Astrocyte of the hippocampus (primary cell): ENCODE measurements around the gene ATRNL1.
"Not testable (repeated sequence)": the region's sequence is repeated elsewhere in the genome, so short reads cannot be mapped to it uniquely, and the experiment has no call there.

Experiments used
- DNase-seq: peaks from one replicate; pipeline ENCODE4 v3.0.0; 2011; ENCODE audit warnings: low read depth, low spot score

ATRNL1 gene

DNA sequence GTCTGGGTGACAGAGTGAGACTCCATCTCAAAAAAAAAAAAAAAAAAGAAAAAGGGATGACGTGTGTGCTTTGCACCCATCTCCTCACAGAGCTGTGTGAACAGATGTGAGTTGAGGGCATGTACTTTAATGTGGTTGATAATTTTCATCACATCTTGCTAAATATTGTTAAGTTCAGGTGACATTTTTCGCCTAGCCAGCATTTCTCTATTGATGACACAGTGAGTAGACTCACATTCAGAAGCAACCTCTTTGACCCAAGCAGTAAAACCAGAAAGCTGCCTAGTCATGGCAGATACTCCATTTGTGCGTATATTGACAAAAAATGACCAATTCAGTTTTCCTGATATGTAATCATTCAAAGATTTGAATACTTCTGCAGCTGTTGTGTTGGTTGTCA lies 126.0 kb downstream of the ATRNL1 start:
- no peak for DNase-seq

DNA sequence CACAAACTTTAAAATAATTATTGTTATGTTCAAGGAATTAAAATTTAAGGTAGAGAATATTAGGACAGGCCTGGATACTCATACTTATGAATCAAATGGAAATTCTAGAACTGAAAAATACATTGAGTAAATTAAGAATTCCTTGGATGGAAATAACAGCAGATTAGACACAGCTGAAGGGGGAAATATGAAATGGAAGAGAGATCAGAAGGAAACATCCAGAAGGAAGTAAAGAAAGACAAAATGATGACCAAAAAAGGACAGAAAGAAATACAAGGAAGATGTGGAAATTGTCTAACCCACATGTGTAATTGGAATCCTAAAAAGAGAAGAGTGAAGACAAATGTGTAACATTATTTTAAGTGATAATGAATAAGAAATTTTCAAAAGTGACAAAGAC lies 128.9 kb downstream of the ATRNL1 start:
- no peak for DNase-seq

DNA sequence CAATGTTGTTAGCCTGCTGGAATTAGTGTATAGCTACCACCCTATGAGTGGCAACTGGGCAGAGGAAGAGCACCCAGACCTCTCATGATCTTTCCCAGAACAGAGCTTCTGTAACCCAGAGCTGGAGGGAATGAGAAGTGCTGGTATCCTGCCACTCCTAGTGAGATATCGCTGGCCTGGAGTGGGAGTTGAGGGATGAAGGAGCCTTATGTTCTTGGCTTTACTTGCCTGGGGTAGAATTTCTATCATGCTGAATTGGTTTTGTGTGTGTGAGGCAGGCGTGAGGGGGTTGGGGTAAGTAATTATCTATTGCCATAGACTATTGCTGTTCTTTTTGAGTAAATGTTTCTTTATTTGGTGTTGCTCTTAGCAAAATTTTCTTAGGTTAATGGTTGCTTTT lies 146.6 kb downstream of the ATRNL1 start:
- DNase-seq, result no peak

DNA sequence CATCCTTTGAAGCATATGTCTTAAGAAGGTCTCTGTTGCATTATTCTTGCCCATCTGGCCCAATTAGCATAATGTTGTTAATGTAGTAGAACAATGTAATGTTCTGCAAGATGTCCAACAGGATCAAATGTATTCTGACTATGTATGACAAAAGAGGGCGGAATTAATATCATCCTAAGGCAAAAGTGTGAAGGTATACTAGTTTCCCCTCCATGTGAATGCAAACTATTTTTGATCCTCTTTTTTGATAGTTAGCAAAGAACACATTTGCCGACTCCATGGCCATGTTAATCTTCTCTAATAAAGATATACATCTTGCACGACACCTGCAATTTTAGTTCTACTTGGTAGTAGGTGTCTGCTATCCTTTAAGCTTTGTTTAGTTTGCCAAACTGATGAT lies 157.6 kb downstream of the ATRNL1 start:
- DNase-seq, result no peak

DNA sequence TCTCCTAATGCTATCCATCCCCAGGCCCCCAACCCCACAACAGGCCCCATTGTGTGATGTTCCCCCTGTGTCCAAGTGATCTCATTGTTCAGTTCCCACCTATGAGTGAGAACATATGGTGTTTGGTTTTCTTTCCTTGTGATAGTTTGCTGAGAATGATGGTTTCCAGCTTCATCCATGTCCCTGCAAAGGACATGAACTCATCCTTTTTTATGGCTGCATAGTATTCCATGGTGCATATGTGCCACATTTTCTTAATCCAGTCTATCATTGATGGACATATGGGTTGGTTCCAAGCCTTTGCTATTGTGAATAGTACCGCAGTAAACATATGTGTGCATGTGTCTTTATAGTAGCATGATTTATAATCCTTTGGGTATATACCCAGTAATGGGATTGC lies 160.6 kb downstream of the ATRNL1 start:
- not testable (repeated sequence) for DNase-seq

DNA sequence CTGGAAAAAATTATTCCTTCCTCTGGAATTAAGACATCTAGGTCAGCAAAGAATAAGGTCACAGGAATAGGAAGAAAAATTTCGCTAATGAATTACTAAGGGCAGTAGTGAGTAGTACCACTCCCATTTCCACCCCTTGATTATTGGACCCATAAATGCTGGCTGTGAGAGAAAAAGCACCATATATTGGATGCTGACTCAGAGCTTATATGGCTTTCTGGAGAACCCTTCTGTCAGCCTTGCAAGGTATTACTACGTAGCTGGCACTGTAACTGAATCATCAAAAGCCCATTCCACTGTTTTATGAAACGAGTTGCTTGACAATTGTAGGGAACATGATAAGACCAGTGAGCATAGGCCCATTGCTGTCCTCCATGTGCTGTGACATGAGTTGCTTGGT lies 179.3 kb downstream of the ATRNL1 start:
- DNase-seq, result no peak

DNA sequence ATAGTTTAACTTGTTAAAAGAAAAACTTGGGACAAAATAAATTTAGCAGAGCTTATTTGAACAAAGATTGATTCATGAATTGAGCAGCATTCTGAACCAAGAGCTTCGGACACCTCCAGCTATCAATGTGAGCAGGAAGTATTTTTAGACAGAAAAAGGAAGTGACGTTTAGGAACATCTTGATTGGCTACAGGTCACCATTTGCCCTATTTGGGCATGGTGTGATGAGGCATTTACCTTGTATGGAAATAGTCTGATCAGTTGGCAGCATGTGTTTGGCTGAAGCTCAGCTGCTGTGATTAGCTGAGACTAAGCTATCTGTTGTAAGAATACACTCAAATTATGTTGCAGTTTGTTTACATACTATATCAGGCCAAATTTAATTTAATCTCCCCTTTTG lies 185.1 kb downstream of the ATRNL1 start:
- no peak for DNase-seq

DNA sequence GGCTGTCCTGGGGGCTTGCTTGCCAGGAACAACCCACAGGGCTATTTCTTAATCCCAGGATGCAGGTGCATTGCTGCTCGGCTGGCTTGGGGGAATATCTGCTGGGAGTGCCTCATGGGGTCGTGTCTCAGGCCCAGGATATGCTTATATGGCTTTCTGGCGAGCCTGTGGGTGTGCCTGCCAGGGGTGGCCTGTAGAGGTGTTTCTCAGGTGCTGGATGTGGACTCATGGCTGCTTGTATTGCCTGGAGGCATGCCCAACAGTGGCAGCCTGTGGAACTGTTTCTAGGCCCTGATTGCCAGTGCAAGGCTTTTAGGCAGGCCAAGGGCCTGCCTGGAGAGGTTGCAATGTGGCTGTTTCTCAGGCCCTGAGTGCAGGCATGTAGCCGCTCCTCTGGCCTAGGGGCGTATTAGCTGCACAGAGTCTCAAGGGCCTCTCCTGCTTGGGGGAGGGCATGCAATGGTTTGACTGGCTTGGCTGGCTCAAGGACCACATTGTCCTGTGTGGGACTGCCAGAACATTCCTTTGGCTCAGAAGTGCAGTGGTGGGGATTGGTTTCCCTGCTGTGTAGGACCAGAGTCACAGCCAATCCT lies 202.1 kb downstream of the ATRNL1 start:
- DNase-seq, result no peak

DNA sequence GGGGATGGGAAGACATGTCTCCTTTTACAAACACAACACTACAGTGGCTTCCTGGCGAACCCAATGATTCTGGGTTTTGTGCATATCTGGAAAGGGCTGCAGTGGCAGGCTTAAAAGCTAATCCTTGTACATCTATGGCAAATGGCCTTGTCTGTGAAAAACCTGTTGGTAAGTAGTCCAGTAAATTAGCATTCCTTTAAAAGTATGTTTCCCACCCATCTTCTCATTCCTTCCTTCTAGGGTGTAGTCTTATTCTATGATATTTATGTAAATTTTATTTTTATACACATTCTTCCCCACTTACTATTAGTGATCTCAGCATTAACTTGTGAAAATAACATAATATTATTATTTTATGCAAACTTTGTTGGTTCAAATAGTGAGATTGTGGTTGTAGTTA lies 206.9 kb downstream of the ATRNL1 start:
- DNase-seq, result no peak

DNA sequence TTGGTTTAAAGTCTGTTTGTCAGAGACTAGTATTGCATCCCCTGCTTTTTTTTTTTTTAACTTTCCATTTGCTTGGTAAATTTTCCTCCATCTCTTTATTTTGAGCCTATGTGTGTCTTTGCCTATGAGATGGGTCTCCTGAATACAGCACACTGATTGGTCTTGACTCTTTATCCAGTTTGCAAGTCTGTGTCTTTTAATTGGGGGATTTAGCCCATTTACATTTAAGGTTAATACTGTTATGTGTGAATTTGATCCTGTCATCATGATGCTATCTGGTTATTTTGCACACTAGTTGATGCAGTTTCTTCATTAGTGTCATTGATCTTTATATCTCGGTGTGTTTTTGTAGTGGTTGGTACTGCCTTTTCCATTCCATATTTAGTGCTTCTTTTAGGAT lies 226.5 kb downstream of the ATRNL1 start:
- DNase-seq, result not testable (repeated sequence)

DNA sequence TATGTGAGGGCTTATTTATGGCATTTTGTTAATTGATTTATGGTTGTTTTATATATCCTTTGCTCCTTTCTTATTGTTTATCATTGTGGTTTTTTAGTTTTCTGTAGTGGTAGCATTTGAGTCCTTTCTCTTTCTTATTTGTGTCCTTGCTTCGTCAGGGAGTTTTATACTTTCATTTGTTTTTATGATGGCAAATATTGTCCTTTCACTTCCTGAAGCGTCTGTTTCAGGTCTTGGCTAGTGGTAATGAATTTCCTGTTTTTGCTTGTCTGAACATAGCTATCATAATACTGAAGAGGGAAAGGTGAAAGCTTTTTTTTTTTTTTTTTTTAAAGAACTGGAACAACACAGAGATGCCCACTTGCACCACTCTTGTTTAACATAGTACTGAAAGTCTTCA lies 228.2 kb downstream of the ATRNL1 start:
- DNase-seq, result no peak

DNA sequence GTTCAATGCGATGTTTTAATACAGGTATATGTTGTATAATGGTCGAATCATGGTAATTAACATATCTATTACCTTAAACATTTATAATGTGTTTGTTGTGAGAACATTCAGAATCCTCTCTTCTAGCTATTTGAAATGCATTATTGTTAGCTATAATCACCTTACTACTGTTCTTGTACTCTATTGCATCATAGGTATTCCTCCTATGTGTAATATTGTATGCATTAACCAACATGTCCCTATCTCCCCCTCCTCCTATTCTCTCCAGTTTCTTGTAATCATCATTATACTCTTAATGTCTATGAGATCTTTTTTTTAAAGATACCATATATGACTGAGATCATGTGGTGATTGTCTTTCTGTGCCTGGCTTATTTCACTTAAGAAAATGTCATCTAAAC lies 235.2 kb downstream of the ATRNL1 start:
- no peak for DNase-seq

DNA sequence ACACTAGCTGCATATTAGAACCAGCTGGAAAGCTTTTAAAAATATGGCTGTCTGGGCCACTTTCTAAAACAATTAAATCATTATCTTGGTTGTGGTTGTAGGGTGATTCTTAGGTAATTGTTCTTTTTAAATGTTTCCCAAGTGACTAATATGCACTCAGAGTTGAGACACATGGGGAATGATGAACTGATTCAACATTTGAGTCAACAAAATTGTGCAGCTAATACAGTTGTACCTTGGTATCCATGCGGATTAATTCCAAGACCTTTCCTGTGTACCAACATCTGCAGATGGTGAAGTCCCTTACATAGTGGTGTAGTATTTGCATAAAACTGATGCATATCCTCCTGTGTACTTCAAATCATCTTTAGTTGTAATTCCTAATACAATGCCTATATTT lies 242.2 kb downstream of the ATRNL1 start:
- DNase-seq, result no peak

DNA sequence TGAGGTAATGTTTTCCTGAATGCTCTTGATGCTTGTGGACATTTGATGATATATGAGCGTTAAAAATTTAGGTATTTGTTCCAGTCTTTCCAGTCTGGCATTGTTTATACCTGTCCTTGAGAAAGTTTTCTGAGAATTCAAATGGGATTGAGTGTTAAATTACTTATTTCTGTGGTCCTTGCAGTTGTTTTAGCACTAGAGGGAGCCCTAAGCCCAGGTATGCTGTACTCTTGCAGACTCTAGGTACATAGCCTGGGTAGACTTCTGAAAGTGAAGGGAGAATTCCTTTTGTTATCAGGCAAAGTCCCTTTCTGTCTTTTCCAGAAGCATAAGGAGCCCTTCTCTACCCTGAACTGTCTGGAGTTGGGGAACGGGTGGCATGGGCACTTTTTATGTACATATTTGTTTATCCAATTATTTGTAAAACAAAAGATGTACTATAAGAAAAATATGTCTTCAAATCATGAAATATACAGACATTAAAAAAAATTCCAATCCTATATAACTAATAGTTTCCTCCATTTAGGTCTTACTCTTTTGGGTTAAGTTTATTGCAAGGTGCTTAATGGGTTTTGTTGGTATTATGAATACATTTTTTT lies 262.1 kb downstream of the ATRNL1 start:
- DNase-seq, result peak; percentile 79

DNA sequence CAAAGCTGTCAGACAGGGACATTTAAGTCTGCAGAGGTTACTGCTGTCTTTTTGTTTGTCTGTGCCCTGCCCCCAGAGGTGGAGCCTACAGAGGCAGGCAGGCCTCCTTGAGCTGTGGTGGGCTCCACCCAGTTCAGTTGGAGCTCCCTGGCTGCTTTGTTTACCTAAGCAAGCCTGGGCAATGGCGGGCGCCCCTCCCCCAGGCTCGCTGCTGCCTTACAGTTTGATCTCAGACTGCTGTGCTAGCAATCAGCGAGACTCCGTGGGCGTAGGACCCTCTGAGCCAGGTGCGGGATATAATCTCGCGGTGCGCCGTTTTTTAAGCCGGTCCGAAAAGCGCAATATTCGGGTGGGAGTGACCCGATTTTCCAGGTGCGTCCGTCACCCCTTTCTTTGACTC lies 274.8 kb downstream of the ATRNL1 start:
- not testable (repeated sequence) for DNase-seq

DNA sequence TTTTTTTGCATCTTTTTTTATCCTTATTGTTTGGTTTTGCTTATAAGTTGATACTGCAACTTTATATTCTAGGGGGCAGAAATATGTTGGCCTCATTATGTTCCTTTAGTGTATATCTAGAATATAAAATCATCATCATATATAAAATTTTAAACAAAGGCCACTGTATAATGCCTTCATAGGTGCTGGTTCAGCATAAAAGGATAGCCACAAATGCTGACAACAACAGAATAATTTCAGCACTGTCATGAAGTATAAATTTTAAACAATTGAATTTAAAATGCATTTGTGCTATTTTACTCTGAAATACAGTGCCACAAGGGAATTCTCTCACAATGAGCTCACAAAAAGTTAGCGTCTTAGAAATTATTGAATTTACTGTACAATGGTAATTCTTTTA lies 285.9 kb downstream of the ATRNL1 start:
- no peak for DNase-seq

DNA sequence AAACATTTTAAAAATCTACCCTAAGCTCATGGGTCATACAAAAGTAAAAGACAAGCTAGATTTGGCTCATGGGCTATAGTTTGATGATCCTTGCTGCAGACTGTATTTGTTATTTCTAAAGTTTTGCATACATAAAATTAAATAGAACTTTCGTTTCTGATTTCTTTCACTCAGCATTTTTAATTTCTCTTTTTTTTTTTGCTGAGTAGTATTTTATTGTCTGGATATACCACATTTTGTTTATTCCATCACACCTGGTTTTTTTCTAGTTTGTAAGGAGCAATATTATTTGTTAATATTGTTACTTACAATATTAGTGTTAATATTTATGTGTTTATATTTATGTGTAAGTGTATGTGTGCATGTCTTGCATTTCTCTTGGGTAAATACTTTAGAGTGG lies 291.5 kb downstream of the ATRNL1 start:
- DNase-seq, result no peak

DNA sequence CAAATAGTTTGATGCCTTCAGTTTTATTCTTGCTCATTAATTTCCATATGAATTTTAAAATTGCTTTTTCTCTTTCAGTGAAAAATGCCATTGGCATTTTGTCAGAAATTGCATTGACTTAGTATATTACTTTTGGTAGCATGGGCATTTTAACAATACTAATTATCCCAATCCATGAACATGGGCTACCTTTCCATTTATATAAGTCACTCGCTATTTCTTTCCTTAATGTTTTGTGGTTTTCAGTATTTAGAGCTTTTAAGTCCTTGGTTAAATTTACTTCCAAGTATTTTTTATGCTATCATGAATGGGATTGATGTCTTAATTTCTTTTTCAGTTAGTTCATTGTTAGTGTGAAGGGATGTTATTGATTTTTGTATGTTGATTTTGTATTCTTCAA lies 297.4 kb downstream of the ATRNL1 start:
- DNase-seq, result no peak

DNA sequence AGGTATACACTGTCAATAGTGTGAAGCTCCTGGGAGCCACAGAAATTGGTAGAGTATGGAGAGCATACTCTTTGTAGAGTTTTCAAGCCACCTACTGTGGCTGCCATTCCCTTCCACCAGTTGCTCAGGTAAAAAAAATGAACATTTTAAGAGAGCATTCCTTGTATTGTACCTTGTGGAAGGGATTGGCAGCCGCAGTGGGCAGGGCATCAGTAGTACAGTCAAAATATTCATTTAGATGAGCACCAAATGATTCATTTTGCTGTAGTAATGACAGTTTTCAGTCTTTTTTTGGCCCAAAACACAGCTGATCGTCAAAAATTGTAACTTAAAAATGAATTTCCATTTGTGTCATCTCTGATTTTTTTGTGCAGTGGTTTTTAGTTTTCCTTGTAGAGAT lies 304.9 kb downstream of the ATRNL1 start:
- no peak for DNase-seq

DNA sequence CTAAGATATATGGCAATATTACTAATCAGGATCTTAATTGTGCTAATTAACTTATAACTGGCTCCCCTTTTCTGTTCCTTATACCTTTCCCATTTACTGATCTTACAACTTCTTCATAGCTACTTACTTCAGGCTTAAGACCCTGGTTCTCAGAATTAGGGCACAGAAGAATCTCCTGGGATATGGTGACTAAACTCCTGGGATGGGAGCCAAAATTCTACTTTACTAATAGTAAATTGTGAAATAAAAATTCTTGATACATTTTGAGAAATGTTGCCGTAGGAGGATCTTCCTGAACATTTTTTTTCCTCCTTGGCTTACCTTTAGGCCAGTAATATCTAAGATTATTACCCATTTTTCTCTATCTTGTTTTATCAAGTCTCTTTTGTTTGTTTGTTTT lies 309.5 kb downstream of the ATRNL1 start:
- DNase-seq, result peak; percentile 43

DNA sequence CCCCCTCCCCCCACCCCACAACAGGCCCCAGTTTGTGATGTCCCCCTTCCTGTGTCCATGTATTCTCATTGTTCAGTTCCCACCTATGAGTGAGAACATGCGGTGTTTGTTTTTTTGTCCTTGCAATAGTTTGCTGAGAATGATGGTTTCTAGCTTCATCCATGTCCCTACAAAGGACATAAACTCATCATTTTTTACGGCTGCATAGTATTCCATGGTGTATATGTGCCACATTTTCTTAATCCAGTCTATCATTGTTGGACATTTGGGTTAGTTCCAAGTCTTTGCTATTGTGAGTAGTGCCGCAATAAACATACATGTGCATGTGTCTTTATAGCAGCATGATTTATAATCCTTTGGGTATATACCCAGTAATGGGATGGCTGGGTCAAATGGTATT lies 312.7 kb downstream of the ATRNL1 start:
- DNase-seq, result not testable (repeated sequence)

DNA sequence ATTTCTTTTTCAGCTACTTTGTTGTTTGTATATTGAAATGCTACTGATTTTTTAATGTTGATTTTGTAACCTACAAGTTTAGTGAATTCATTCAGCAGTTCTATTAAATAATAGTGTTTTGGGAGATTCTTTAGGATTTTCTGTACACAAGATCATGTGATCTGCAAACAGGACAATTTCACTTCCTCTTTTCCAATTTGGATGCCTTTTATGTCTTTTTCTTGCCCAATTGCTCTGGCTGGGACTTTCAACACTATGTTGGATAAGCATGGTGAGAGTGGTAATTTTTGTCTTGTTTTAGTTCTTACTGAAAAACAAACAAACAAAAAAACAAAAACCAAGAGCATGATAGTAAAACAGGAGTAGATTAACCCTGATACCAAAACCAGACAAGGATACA lies 316.2 kb downstream of the ATRNL1 start:
- no peak for DNase-seq

DNA sequence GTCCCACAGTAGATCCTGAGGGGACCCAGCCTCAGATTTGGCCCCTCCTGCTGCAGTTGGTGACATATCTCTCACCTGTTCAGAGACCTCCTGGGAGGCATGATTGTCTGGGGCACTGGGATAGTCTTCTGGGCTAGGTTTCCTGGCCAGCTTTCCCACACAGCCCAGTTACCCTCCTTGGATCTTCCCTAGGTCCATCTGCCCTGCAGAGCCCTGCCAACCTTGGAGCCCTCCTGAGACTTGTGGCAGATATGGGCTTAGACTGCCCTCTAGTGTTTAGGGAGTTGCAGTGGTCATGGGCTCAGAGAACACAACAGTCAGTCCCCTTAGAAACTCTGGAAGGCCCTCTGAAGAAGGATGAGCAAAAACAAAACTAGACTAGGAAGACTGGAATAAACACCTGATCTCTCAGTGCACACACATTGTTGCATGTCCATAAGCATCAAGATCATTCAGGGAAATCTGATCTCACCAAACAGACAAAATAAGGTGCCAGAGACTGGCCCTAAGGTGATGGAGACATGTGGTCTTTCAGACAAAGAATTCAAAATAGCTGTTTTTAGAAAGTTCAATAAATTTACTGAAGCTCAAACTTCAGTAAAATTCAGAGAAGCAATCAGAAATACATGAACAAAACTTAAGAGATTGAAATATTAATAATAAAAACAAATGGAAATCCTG lies 324.6 kb downstream of the ATRNL1 start:
- DNase-seq, result peak; percentile 50
